K562 (cell line): ENCODE results near the gene ANKH. TPM values are rescaled to one million over a fixed set of nuclear protein-coding genes. Genes with fewer than 3 reads are reported as not detected.

Experiments
- CEBPB ChIP-seq: fragments of 450-650 bp; IDR thresholded peaks from 2 replicates; pipeline ENCODE4 v1.6.1; 2016; ENCODE audit warnings: missing genetic modification characterization, missing compliant biosample characterization
- CREM ChIP-seq: IDR thresholded peaks from 2 replicates; pipeline ENCODE4 v1.6.1; 2014; ENCODE audit warnings: antibody characterized with exemption, low read depth
- CXXC5 ChIP-seq: fragments of 250-450 bp; sonication (Bioruptor Pico); IDR thresholded peaks from 2 replicates; pipeline ENCODE4 v1.8.0; 2022; ENCODE audit warnings: inconsistent platforms, mild to moderate bottlenecking, moderate library complexity
- GABPA ChIP-seq: fragments of 200-800 bp; sonication (Bioruptor generic); conservative IDR thresholded peaks from 2 replicates; pipeline ENCODE4 v1.6.1; 2016; ENCODE audit warnings: low read depth, missing genetic modification characterization, missing compliant biosample characterization
- TEAD1 ChIP-seq, 2 experiments: fragments of 450-650 bp in 1 of 2; sonication (generic) in 1 of 2; formaldehyde crosslinking; IDR thresholded peaks; 2 replicates each; pipeline versions ENCODE4 v1.4.0 to v1.8.0; 2020 to 2022; ENCODE audit warnings: mild to moderate bottlenecking in 2 of 2, missing genetic modification reagents in 1 of 2
- THRAP3 ChIP-seq: fragments of 450-650 bp; IDR thresholded peaks from 2 replicates; pipeline ENCODE4 v1.6.1; 2016; ENCODE audit warnings: mild to moderate bottlenecking, inconsistent platforms, borderline replicate concordance
- ZBTB7A ChIP-seq: IDR thresholded peaks from 2 replicates; pipeline ENCODE4 v1.6.1; 2011; ENCODE audit warnings: low read depth, mild to moderate bottlenecking, low read length, moderate library complexity, borderline replicate concordance; ENCODE audit not compliant: control insufficient read depth
- polyA plus RNA-seq, 8 experiments: library from polyadenylated mRNA; depleted of rRNA in 4 of 8; stranded (reverse) in 5 of 8; unstranded in 3 of 8; fragments of >200 nt; fragmentation: Nextera tagmentation in 2 of 8; fragmentation: Illumina TruSeq in 1 of 8; extraction: Ambion mirVana in 2 of 8; extraction: Trizol in 1 of 8; gene quantifications; 2 replicates each; pipeline versions ENCODE4 v1.2.1 to v1.2.3, GENCODE V29; 2011 to 2014; ENCODE audit warnings: inconsistent platforms in 1 of 8, missing spikeins in 1 of 8
- total RNA-seq, 7 experiments: library from RNA; depleted of rRNA in 6 of 7; stranded (reverse); fragments of >200 nt in 6 of 7; fragmentation: Illumina TruSeq in 2 of 7; extraction: Trizol in 2 of 7; gene quantifications; 2 replicates each; pipeline versions ENCODE4 v1.2.1 to v1.2.3, GENCODE V29; 2011 to 2021; ENCODE audit warnings: low replicate concordance in 1 of 7
- TF ChIP-seq, protein P1 (sequence below): fragments of 250-450 bp; sonication (Bioruptor Pico); IDR thresholded peaks from 2 replicates; pipeline ENCODE4 v1.4.0; 2020; ENCODE audit warnings: mild to moderate bottlenecking, moderate library complexity, borderline replicate concordance
- TF ChIP-seq, protein P2 (sequence below), 2 experiments: fragments of 450-650 bp; IDR thresholded peaks; 2 replicates each; pipeline ENCODE4 v1.6.1; 2018; ENCODE audit warnings: mild to moderate bottlenecking in 2 of 2, low read depth in 1 of 2; ENCODE audit not compliant: partially characterized antibody in 2 of 2
- TF ChIP-seq, protein P3 (sequence below): fragments of 250-450 bp; sonication (Bioruptor Pico); IDR thresholded peaks from 2 replicates; pipeline ENCODE4 v1.4.0; 2020; ENCODE audit warnings: mild to moderate bottlenecking
- TF ChIP-seq, protein P4 (sequence below): IDR thresholded peaks from 2 replicates; pipeline ENCODE4 v1.6.1; 2011; ENCODE audit warnings: borderline replicate concordance, low read depth, mild to moderate bottlenecking, moderate library complexity, low read length; ENCODE audit not compliant: insufficient read depth, poor library complexity, severe bottlenecking

ANKH gene
- total and polyA plus RNA-seq, 9 of the 15 experiments (the other 6 are each of a cell fraction or from before 2014, with no cell fraction given): 0.79 to 12.2 (median 4.5) TPM

DNA sequence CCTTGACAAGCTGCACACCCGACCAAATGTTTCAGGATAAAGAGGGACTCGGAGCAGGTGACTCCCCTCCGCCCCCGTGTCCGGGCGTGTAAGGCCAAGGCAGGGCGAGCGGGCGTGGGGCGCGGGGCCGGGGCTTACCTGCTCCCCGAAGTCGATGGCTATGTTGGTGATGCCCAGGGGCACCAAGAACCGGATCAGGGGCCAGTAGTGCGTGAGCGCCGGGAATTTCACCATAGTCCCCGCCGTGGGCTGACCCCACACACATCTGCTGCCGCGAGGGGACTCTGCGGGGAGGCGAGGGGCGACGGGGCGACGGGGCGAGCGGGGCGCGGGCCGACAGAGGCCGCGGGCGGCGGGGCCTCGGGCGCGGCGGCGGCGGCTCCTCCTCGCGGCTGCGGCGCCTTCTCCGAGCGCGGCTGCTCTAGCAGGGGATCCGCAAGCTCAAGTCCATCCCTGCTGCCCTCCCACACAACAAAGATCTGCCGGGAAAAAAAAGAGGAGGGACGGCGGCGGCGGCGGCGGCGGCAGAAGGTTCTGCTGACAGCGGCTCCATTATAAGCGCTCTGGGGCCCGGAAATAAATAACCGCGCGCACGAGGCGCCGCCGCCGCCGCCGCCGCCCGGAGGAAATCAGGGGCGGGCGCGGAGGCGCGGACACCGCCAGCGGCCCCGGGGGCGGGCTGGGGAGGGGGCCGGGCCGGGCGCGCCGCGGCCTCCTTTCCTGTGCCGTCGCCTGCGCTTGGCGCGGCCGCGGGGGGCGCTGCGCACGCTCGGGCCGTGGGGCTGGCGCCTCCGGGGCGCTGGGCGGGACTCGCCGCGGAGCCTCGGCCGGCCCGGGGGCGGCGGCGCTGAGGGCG lies at the start of gene ANKH (continued):
- TF ChIP-seq, protein P1, sequence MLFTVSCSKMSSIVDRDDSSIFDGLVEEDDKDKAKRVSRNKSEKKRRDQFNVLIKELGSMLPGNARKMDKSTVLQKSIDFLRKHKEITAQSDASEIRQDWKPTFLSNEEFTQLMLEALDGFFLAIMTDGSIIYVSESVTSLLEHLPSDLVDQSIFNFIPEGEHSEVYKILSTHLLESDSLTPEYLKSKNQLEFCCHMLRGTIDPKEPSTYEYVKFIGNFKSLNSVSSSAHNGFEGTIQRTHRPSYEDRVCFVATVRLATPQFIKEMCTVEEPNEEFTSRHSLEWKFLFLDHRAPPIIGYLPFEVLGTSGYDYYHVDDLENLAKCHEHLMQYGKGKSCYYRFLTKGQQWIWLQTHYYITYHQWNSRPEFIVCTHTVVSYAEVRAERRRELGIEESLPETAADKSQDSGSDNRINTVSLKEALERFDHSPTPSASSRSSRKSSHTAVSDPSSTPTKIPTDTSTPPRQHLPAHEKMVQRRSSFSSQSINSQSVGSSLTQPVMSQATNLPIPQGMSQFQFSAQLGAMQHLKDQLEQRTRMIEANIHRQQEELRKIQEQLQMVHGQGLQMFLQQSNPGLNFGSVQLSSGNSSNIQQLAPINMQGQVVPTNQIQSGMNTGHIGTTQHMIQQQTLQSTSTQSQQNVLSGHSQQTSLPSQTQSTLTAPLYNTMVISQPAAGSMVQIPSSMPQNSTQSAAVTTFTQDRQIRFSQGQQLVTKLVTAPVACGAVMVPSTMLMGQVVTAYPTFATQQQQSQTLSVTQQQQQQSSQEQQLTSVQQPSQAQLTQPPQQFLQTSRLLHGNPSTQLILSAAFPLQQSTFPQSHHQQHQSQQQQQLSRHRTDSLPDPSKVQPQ: no peak
- TF ChIP-seq, protein P2, sequence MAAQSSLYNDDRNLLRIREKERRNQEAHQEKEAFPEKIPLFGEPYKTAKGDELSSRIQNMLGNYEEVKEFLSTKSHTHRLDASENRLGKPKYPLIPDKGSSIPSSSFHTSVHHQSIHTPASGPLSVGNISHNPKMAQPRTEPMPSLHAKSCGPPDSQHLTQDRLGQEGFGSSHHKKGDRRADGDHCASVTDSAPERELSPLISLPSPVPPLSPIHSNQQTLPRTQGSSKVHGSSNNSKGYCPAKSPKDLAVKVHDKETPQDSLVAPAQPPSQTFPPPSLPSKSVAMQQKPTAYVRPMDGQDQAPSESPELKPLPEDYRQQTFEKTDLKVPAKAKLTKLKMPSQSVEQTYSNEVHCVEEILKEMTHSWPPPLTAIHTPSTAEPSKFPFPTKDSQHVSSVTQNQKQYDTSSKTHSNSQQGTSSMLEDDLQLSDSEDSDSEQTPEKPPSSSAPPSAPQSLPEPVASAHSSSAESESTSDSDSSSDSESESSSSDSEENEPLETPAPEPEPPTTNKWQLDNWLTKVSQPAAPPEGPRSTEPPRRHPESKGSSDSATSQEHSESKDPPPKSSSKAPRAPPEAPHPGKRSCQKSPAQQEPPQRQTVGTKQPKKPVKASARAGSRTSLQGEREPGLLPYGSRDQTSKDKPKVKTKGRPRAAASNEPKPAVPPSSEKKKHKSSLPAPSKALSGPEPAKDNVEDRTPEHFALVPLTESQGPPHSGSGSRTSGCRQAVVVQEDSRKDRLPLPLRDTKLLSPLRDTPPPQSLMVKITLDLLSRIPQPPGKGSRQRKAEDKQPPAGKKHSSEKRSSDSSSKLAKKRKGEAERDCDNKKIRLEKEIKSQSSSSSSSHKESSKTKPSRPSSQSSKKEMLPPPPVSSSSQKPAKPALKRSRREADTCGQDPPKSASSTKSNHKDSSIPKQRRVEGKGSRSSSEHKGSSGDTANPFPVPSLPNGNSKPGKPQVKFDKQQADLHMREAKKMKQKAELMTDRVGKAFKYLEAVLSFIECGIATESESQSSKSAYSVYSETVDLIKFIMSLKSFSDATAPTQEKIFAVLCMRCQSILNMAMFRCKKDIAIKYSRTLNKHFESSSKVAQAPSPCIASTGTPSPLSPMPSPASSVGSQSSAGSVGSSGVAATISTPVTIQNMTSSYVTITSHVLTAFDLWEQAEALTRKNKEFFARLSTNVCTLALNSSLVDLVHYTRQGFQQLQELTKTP (IDR thresholded peaks at IDR 0.05; ENCODE audit: low read depth in 1 of 2, partially characterized antibody in 2 of 2): no peak
- TF ChIP-seq GABPA (tag): peak; percentile 52; the same call in 1 of the 2 replicates
- TF ChIP-seq ZBTB7A: peak; percentile 83; the same call in 1 of the 2 replicates
- TF ChIP-seq, protein P3, sequence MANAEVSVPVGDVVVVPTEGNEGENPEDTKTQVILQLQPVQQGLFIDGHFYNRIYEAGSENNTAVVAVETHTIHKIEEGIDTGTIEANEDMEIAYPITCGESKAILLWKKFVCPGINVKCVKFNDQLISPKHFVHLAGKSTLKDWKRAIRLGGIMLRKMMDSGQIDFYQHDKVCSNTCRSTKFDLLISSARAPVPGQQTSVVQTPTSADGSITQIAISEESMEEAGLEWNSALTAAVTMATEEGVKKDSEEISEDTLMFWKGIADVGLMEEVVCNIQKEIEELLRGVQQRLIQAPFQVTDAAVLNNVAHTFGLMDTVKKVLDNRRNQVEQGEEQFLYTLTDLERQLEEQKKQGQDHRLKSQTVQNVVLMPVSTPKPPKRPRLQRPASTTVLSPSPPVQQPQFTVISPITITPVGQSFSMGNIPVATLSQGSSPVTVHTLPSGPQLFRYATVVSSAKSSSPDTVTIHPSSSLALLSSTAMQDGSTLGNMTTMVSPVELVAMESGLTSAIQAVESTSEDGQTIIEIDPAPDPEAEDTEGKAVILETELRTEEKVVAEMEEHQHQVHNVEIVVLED (CRISPR knock-in tag): peak; percentile 72
- no peak for TF ChIP-seq TEAD1 (CRISPR knock-in tag; IDR thresholded peaks at IDR 0.05)
- TF ChIP-seq, protein P4, sequence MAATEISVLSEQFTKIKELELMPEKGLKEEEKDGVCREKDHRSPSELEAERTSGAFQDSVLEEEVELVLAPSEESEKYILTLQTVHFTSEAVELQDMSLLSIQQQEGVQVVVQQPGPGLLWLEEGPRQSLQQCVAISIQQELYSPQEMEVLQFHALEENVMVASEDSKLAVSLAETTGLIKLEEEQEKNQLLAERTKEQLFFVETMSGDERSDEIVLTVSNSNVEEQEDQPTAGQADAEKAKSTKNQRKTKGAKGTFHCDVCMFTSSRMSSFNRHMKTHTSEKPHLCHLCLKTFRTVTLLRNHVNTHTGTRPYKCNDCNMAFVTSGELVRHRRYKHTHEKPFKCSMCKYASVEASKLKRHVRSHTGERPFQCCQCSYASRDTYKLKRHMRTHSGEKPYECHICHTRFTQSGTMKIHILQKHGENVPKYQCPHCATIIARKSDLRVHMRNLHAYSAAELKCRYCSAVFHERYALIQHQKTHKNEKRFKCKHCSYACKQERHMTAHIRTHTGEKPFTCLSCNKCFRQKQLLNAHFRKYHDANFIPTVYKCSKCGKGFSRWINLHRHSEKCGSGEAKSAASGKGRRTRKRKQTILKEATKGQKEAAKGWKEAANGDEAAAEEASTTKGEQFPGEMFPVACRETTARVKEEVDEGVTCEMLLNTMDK: peak; percentile 94
- TF ChIP-seq CXXC5 (CRISPR knock-in tag): peak; percentile 76
- no peak for TF ChIP-seq THRAP3
- TF ChIP-seq CREM: peak; percentile 27; the same call in 1 of the 2 replicates
- TF ChIP-seq CEBPB (tag): no peak
